NT2/D1 (cell line): ENCODE measurements around the gene RINT1.

Experiments
- SUZ12 ChIP-seq: IDR thresholded peaks from 2 replicates; pipeline ENCODE4 v1.6.1; 2011; ENCODE audit not compliant: insufficient read length, insufficient read depth; ENCODE audit errors: extremely low read depth
- YY1 ChIP-seq: IDR thresholded peaks from 2 replicates; pipeline ENCODE4 v1.6.1; 2011; ENCODE audit not compliant: insufficient read length, insufficient read depth

- no peak for TF ChIP-seq SUZ12
- TF ChIP-seq YY1 = no peak
These were observed 51.1 kb downstream of the RINT1 start for GRCh38 chr7:105583061-105583460.
